CD14-positive monocyte (primary cell): ENCODE measurements around the gene RPL10. TPM values are rescaled to one million over a fixed set of nuclear protein-coding genes. Genes with fewer than 3 reads are reported as not detected.
A peak's percentile ranks its signal among the peaks of the same experiment; 100 is the strongest.

Experiments used
- DNase-seq, 3 donors: peaks; one replicate each; pipeline ENCODE4 v3.0.0-alpha.2; 2011 to 2022
- H2AFZ ChIP-seq: 2 replicates; pipeline ENCODE4 v1.6.0; 2012; ENCODE audit warnings: mild to moderate bottlenecking, low read depth, low read length, inconsistent platforms; ENCODE audit not compliant: insufficient read depth, poor library complexity, severe bottlenecking
- H3K27ac ChIP-seq, 2 donors: 1 replicate in 1 of 2; 2 replicates in 1 of 2; pipeline ENCODE4 v1.5.1; 2012 to 2013; ENCODE audit warnings: low read length in 2 of 2, control low read depth in 1 of 2, inconsistent platforms in 1 of 2, low read depth in 1 of 2, mild to moderate bottlenecking in 1 of 2
- H3K27me3 ChIP-seq, 2 donors: one replicate each; pipeline versions ENCODE4 v1.6.0 to v1.6.1; 2011 to 2013; ENCODE audit warnings: low read length in 2 of 2; ENCODE audit not compliant: control insufficient read depth in 2 of 2, insufficient read depth in 2 of 2
- H3K36me3 ChIP-seq, 2 donors: replicated peaks in 1 of 2; 1 replicate in 1 of 2; 2 replicates in 1 of 2; pipeline versions ENCODE4 v1.5.1 to v1.6.1; 2012 to 2013; ENCODE audit warnings: low read length in 2 of 2, control low read depth in 1 of 2, inconsistent platforms in 1 of 2, mild to moderate bottlenecking in 1 of 2; ENCODE audit not compliant: insufficient read depth in 2 of 2, control insufficient read depth in 1 of 2
- H3K4me1 ChIP-seq, 2 donors: 1 replicate in 1 of 2; 2 replicates in 1 of 2; pipeline versions ENCODE4 v1.5.1 to v1.6.1; 2012 to 2013; ENCODE audit warnings: low read length in 2 of 2, control low read depth in 1 of 2, inconsistent platforms in 1 of 2, mild to moderate bottlenecking in 1 of 2, moderate library complexity in 1 of 2; ENCODE audit not compliant: insufficient read depth in 2 of 2, control insufficient read depth in 1 of 2
- H3K4me2 ChIP-seq: replicated peaks from 2 replicates; pipeline ENCODE3; 2012; ENCODE audit warnings: low read length, moderate library complexity, mild to moderate bottlenecking; ENCODE audit not compliant: poor library complexity, severe bottlenecking; ENCODE audit errors: extremely low read depth
- H3K4me3 ChIP-seq, 3 experiments: fragments of 200-600 bp in 1 of 3; sonication (generic) in 1 of 3; replicated peaks in 1 of 3; 1 replicate in 2 of 3; 2 replicates in 1 of 3; pipeline ENCODE4 v1.5.1; 2011 to 2013; ENCODE audit warnings: low read length in 3 of 3, mild to moderate bottlenecking in 3 of 3, control low read depth in 2 of 3, low read depth in 2 of 3, inconsistent platforms in 1 of 3, moderate library complexity in 1 of 3
- H3K79me2 ChIP-seq: 2 replicates; pipeline ENCODE4 v1.6.0; 2012; ENCODE audit warnings: mild to moderate bottlenecking, control low read depth, inconsistent platforms, low read length, moderate library complexity; ENCODE audit not compliant: insufficient read depth
- H3K9ac ChIP-seq: 2 replicates; pipeline ENCODE4 v1.6.0; 2017; ENCODE audit warnings: low read length, mild to moderate bottlenecking; ENCODE audit not compliant: insufficient read depth, poor library complexity, severe bottlenecking
- H3K9me3 ChIP-seq, 2 donors: replicated peaks in 1 of 2; 1 replicate in 1 of 2; 2 replicates in 1 of 2; pipeline versions ENCODE4 v1.5.1 to v1.6.1; 2012 to 2013; ENCODE audit warnings: low read length in 2 of 2, control low read depth in 1 of 2; ENCODE audit not compliant: control insufficient read depth in 1 of 2, insufficient read depth in 1 of 2
- H4K20me1 ChIP-seq: 2 replicates; pipeline ENCODE4 v1.6.0; 2012; ENCODE audit warnings: mild to moderate bottlenecking, low read length, control low read depth, moderate library complexity; ENCODE audit not compliant: insufficient read depth
- H3K27ac Mint-ChIP-seq, 7 donors: one replicate each; pipeline ENCODE4 v1.8.0; 2020; ENCODE audit warnings: mild to moderate bottlenecking in 7 of 7, mixed read lengths in 7 of 7, moderate library complexity in 6 of 7, inconsistent platforms in 2 of 7
- H3K27me3 Mint-ChIP-seq, 3 donors: one replicate each; pipeline ENCODE4 v1.8.0; 2021 to 2022; ENCODE audit warnings: low read depth in 3 of 3, mild to moderate bottlenecking in 3 of 3, mixed read lengths in 3 of 3, moderate library complexity in 3 of 3, inconsistent platforms in 1 of 3
- H3K36me3 Mint-ChIP-seq, 2 donors: one replicate each; pipeline ENCODE4 v1.8.0; 2020; ENCODE audit warnings: mixed read lengths in 2 of 2, inconsistent platforms in 1 of 2, mild to moderate bottlenecking in 1 of 2
- H3K4me1 Mint-ChIP-seq: one replicate; pipeline ENCODE4 v1.8.0; 2020; ENCODE audit warnings: mild to moderate bottlenecking, mixed read lengths
- H3K4me3 Mint-ChIP-seq, 2 donors: one replicate each; pipeline ENCODE4 v1.8.0; 2020; ENCODE audit warnings: mild to moderate bottlenecking in 2 of 2, mixed read lengths in 2 of 2, moderate library complexity in 1 of 2
- H3K9me3 Mint-ChIP-seq, 7 donors: one replicate each; pipeline ENCODE4 v1.8.0; 2020 to 2022; ENCODE audit warnings: mixed read lengths in 7 of 7, mild to moderate bottlenecking in 6 of 7, moderate library complexity in 6 of 7, inconsistent platforms in 2 of 7
- WGBS: methylation state at CpG from one replicate; pipeline ENCODE4 v1.1.5; 2013; ENCODE audit warnings: missing lambda C conversion rate; ENCODE audit not compliant: insufficient coverage; 5-methylcytosine and 5-hydroxymethylcytosine counted together
- intact Hi-C, 2 donors: fragments of 100-400 bp; cut with micrococcal nuclease; formaldehyde crosslinking; loops; one replicate each; pipeline versions ENCODE4 v1.15.0 to v1.15.1; 2023
- polyA plus RNA-seq, 3 donors: library from polyadenylated mRNA; depleted of rRNA in 1 of 3; unstranded in 2 of 3; stranded (reverse) in 1 of 3; fragments of 300-500 nt in 2 of 3; fragments of >200 nt in 1 of 3; fragmentation: Illumina TruSeq in 2 of 3; gene quantifications; 1 replicate in 2 of 3; 2 replicates in 1 of 3; pipeline ENCODE4 v1.2.3, GENCODE V29; 2012 to 2021
- TF ChIP-seq, protein P1 (sequence below): fragments of 200-600 bp; IDR thresholded peaks from one replicate; pipeline ENCODE4 v1.8.0; 2022; ENCODE audit warnings: antibody characterized with exemption, mild to moderate bottlenecking

Gene RPL10
- polyA plus RNA-seq, 3 donors = 1,536 to 5,639 (median 1,724) TPM

DNA sequence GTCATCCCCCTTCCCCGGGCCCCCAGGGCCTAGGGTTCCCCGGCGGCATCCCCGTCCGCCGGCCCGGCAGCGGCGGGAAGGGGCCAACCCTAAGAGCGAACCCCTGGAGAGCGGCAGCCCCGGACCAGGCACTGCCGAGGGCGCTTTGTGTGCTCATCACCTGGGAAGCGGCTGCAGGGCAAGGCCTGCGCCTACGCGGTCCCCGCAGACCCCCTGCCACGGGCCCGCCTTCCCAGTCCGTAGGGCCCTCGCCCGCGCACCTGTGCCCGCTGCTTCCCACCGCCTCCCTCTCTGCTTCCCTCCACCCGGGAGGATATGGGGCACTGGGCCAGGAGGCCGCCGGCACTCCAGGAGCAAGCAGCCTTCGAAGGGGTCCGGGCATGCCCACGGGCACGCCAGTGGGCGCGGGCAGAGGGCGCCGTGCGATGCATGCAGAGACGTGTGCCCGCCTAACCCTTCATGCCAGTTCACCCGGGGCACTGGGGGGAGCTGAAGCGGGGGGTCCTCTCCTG lies 26.3 kb upstream of the RPL10 start:
- Histone ChIP-seq H2AFZ (no peak overlapping the region), H3K4me3 (peak overlapping the region; percentile 53 to 88 (median 63)), H3K4me2 (peak overlapping the region; percentile 80), H3K27me3 (no peaks in the 10 kb centered on the region), H3K27ac (peak overlapping the region; percentile 67 to 78), H3K79me2 (peaks cover 54% of the 10 kb centered on the region), H3K4me1 (peaks cover 45 to 56% of the 10 kb centered on the region in 2 donors), H3K9me3 (no peaks in the 10 kb centered on the region), H3K36me3 (peaks cover 12 to 13% of the 10 kb centered on the region in 2 donors), H4K20me1 (peaks cover 33% of the 10 kb centered on the region), H3K9ac (peak overlapping the region; percentile 74)
- Mint-ChIP-seq H3K36me3 (peaks cover 6 to 19% of the 10 kb centered on the region in 2 donors), H3K27ac (peak overlapping the region in 5 of 7 donors; percentile 54 to 88 (median 65)), H3K9me3 (peaks cover 0 to 29% (median 6%) of the 10 kb centered on the region in 7 donors), H3K27me3 (peaks cover 3 to 18% (median 8%) of the 10 kb centered on the region in 3 donors), H3K4me3 (peak overlapping the region; percentile 69 to 76), H3K4me1 (peaks cover 21% of the 10 kb centered on the region)
- TF ChIP-seq, protein P1, sequence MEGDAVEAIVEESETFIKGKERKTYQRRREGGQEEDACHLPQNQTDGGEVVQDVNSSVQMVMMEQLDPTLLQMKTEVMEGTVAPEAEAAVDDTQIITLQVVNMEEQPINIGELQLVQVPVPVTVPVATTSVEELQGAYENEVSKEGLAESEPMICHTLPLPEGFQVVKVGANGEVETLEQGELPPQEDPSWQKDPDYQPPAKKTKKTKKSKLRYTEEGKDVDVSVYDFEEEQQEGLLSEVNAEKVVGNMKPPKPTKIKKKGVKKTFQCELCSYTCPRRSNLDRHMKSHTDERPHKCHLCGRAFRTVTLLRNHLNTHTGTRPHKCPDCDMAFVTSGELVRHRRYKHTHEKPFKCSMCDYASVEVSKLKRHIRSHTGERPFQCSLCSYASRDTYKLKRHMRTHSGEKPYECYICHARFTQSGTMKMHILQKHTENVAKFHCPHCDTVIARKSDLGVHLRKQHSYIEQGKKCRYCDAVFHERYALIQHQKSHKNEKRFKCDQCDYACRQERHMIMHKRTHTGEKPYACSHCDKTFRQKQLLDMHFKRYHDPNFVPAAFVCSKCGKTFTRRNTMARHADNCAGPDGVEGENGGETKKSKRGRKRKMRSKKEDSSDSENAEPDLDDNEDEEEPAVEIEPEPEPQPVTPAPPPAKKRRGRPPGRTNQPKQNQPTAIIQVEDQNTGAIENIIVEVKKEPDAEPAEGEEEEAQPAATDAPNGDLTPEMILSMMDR = no peak
- WGBS = 1% methylated on average over 16 of the region's 43 CpGs
- intact Hi-C loops = loop anchor here (2.0 to 5.0 kb wide), 2 partner anchors 160 to 163 kb away; no protein-coding TSS in a partner anchor
- DNase-seq = no peak

DNA sequence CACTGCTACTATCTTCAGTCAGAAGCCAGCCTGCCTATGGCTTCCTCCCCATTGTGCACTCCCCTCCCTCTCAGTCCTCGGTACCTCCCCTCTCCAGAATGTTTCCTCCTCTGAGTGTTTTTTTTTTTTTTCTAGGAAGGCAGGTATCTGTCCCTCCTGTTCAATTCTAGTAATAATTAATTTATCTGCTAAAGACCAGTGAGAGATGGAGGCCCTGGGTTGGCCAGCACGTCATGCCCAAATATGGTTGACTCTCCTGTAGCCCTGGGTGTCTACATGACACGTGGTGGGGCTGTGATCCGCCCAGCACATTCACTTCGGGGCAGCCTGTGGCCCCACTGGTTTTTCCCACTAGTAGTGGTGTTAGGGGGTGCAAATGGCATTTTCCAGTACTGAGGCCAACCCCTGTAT lies 25.6 kb upstream of the RPL10 start:
- H3K27me3 Mint-ChIP-seq = peaks cover 3 to 16% (median 8%) of the 10 kb centered on the region in 3 donors
- Histone ChIP-seq H4K20me1 (peaks cover 25% of the 10 kb centered on the region), H3K27ac (peak overlapping the region in 1 of 2 donors; percentile 78), H2AFZ (no peak overlapping the region), H3K4me2 (peak overlapping the region; percentile 80), H3K27me3 (no peaks in the 10 kb centered on the region), H3K4me3 (peak overlapping the region in 1 of 3 experiments; percentile 88), H3K9me3 (no peaks in the 10 kb centered on the region), H3K9ac (peak overlapping the region; percentile 74), H3K4me1 (peaks cover 45 to 54% of the 10 kb centered on the region in 2 donors), H3K79me2 (peaks cover 46% of the 10 kb centered on the region), H3K36me3 (peaks cover 4 to 5% of the 10 kb centered on the region in 2 donors)
- H3K9me3 Mint-ChIP-seq = peaks cover 0 to 29% (median 6%) of the 10 kb centered on the region in 7 donors
- H3K4me3 Mint-ChIP-seq = peak overlapping the region; percentile 69 to 76
- peaks cover 3 to 12% of the 10 kb centered on the region in 2 donors for H3K36me3 Mint-ChIP-seq
- no CpG with 5 or more reads among the region's 5 CpGs for WGBS
- DNase-seq = no peak
- H3K27ac Mint-ChIP-seq = peak overlapping the region; percentile 37 to 88 (median 57)
- TF ChIP-seq, protein P1 = no peak
- H3K4me1 Mint-ChIP-seq = peaks cover 26% of the 10 kb centered on the region
- intact Hi-C loops = loop anchor here (2.0 to 5.0 kb wide), 2 partner anchors 160 to 162 kb away; no protein-coding TSS in a partner anchor
